Panc1 (cell line): ENCODE data around the gene TM4SF5. TPM values are rescaled to one million over a fixed set of nuclear protein-coding genes. Genes with fewer than 3 reads are reported as not detected.

Experiments
- ATAC-seq: fragments of 200-7000 bp; cut with Tn5 transposase; 2 replicates; pipeline ENCODE4 v1.9.1; 2020; ENCODE audit warnings: mild to moderate bottlenecking, moderate library complexity
- BruUV-seq: library from RNA; stranded (reverse); fragments of 400-500 nt; replicated peaks from 2 replicates; lab custom pipeline; 2021; lab: Mats Ljungman, UMichigan
- CTCF ChIA-PET: fragments of 300-600 bp; sonication (Branson Sonifier 250); formaldehyde crosslinking; loops from one replicate; lab custom pipeline; 2022; ENCODE audit warnings: antibody characterized with exemption; lab: Charles Lee
- POLR2A ChIA-PET: fragments of 300-600 bp; sonication (Branson Sonifier 250); formaldehyde crosslinking; loops from one replicate; lab custom pipeline; 2022; ENCODE audit warnings: antibody characterized with exemption; lab: Charles Lee
- DNase-seq: peaks from one replicate; pipeline ENCODE4 v3.0.0-alpha.2; 2010; ENCODE audit warnings: low read depth, low spot score
- H3K27ac ChIP-seq: 2 replicates; pipeline ENCODE4 v1.5.1; 2011; ENCODE audit warnings: mild to moderate bottlenecking, low read length, inconsistent platforms
- H3K27me3 ChIP-seq: fragments of 200-500 bp; sonication (Bioruptor generic); 2 replicates; pipeline ENCODE4 v1.6.0; 2014; ENCODE audit warnings: low read length, inconsistent platforms; ENCODE audit not compliant: control insufficient read depth, insufficient read depth
- H3K36me3 ChIP-seq: fragments of 200-500 bp; sonication (Bioruptor generic); 2 replicates; pipeline ENCODE4 v1.5.1; 2014; ENCODE audit warnings: inconsistent platforms, mild to moderate bottlenecking, low read length, moderate library complexity; ENCODE audit not compliant: control insufficient read depth, insufficient read depth
- H3K4me1 ChIP-seq: 2 replicates; pipeline ENCODE4 v1.5.1; 2011; ENCODE audit warnings: inconsistent platforms, mild to moderate bottlenecking, low read length, moderate library complexity; ENCODE audit not compliant: control insufficient read depth, insufficient read depth
- H3K4me3 ChIP-seq, 2 experiments: 2 replicates each; pipeline ENCODE4 v1.5.1; 2011 to 2012; ENCODE audit warnings: low read depth in 2 of 2, low read length in 2 of 2, mild to moderate bottlenecking in 2 of 2, inconsistent platforms in 1 of 2, moderate library complexity in 1 of 2
- H3K9me3 ChIP-seq: fragments of 200-500 bp; sonication (Bioruptor generic); 2 replicates; pipeline ENCODE4 v1.5.1; 2014; ENCODE audit warnings: low read depth, mild to moderate bottlenecking, inconsistent platforms, low read length, moderate library complexity; ENCODE audit not compliant: control insufficient read depth, insufficient read depth
- POLR2AphosphoS5 ChIP-seq: IDR thresholded peaks from 2 replicates; pipeline ENCODE4 v1.6.1; 2012; ENCODE audit warnings: mild to moderate bottlenecking, low read depth, low read length, moderate library complexity
- SIN3A ChIP-seq: IDR thresholded peaks from 2 replicates; pipeline ENCODE4 v1.6.1; 2012; ENCODE audit warnings: low read depth, mild to moderate bottlenecking, low read length, moderate library complexity, borderline replicate concordance; ENCODE audit not compliant: insufficient read depth
- TCF7L2 ChIP-seq: IDR thresholded peaks from 2 replicates; pipeline ENCODE4 v1.6.1; 2011; ENCODE audit warnings: mild to moderate bottlenecking, low read depth, low read length, inconsistent platforms
- in situ Hi-C: cut with HindIII; loops from 2 replicates; pipeline ENCODE4 v1.10.0; 2016; ENCODE audit warnings: low sequenced_read_pairs, low pct_unique_long_range_greater_than_20kb
- intact Hi-C: fragments of 100-400 bp; cut with micrococcal nuclease; formaldehyde crosslinking; loops from one replicate; pipeline ENCODE4 v1.10.0; 2022; ENCODE audit not compliant: unreplicated experiment
- total RNA-seq: library from RNA; stranded (reverse); gene quantifications from one replicate; pipeline ENCODE4 v1.2.1, GENCODE V29; 2021; ENCODE audit not compliant: unreplicated experiment
- TF ChIP-seq, protein P1 (sequence below): fragments of 450-650 bp; IDR thresholded peaks from 2 replicates; pipeline ENCODE4 v1.5.1; 2017; ENCODE audit warnings: mild to moderate bottlenecking
- TF ChIP-seq, protein P2 (sequence below), 2 experiments: IDR thresholded peaks; 2 replicates each; pipeline ENCODE4 v1.6.1; 2011 to 2012; ENCODE audit warnings: low read depth in 2 of 2, control low read depth in 1 of 2, low read length in 1 of 2, mild to moderate bottlenecking in 1 of 2, moderate library complexity in 1 of 2; ENCODE audit not compliant: insufficient read depth in 1 of 2

Gene TM4SF5
- total RNA-seq, 1 experiment from 2014 or later: not detected

GRCh38 chr17:4734857-4735475 is 36.7 kb upstream of the TM4SF5 start:
- intact Hi-C loops: no loop called here

GRCh38 chr17:4735876-4736651 is 35.6 kb upstream of the TM4SF5 start:
- ChIA-PET POLR2A (interaction anchor here (0.7 kb wide), 1 partner anchor 132 kb away, joined by 4 read pairs; no protein-coding TSS in a partner anchor), CTCF (no interaction called here)
- Histone ChIP-seq H3K9me3 (no peaks in the 10 kb centered on the region), H3K4me1 (no peaks in the 10 kb centered on the region), H3K27ac (no peak overlapping the region), H3K36me3 (no peaks in the 10 kb centered on the region), H3K4me3 (no peak overlapping the region), H3K27me3 (peaks cover 7% of the 10 kb centered on the region; the same call in 1 of the 2 replicates)
- in situ Hi-C loops: no loop called here
- intact Hi-C loops: no loop called here
- BruUV-seq: no TSS peak
- ATAC-seq (no peak), DNase-seq (no peak)
- TF ChIP-seq, protein P1, sequence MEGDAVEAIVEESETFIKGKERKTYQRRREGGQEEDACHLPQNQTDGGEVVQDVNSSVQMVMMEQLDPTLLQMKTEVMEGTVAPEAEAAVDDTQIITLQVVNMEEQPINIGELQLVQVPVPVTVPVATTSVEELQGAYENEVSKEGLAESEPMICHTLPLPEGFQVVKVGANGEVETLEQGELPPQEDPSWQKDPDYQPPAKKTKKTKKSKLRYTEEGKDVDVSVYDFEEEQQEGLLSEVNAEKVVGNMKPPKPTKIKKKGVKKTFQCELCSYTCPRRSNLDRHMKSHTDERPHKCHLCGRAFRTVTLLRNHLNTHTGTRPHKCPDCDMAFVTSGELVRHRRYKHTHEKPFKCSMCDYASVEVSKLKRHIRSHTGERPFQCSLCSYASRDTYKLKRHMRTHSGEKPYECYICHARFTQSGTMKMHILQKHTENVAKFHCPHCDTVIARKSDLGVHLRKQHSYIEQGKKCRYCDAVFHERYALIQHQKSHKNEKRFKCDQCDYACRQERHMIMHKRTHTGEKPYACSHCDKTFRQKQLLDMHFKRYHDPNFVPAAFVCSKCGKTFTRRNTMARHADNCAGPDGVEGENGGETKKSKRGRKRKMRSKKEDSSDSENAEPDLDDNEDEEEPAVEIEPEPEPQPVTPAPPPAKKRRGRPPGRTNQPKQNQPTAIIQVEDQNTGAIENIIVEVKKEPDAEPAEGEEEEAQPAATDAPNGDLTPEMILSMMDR: no peak
- TF ChIP-seq, protein P2, sequence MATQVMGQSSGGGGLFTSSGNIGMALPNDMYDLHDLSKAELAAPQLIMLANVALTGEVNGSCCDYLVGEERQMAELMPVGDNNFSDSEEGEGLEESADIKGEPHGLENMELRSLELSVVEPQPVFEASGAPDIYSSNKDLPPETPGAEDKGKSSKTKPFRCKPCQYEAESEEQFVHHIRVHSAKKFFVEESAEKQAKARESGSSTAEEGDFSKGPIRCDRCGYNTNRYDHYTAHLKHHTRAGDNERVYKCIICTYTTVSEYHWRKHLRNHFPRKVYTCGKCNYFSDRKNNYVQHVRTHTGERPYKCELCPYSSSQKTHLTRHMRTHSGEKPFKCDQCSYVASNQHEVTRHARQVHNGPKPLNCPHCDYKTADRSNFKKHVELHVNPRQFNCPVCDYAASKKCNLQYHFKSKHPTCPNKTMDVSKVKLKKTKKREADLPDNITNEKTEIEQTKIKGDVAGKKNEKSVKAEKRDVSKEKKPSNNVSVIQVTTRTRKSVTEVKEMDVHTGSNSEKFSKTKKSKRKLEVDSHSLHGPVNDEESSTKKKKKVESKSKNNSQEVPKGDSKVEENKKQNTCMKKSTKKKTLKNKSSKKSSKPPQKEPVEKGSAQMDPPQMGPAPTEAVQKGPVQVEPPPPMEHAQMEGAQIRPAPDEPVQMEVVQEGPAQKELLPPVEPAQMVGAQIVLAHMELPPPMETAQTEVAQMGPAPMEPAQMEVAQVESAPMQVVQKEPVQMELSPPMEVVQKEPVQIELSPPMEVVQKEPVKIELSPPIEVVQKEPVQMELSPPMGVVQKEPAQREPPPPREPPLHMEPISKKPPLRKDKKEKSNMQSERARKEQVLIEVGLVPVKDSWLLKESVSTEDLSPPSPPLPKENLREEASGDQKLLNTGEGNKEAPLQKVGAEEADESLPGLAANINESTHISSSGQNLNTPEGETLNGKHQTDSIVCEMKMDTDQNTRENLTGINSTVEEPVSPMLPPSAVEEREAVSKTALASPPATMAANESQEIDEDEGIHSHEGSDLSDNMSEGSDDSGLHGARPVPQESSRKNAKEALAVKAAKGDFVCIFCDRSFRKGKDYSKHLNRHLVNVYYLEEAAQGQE (IDR thresholded peaks at IDR 0.05; ENCODE audit: insufficient read depth in 1 of 2, low read depth in 2 of 2, low read length in 1 of 2): no peak
- TF ChIP-seq POLR2AphosphoS5: no peak
- no peak for TF ChIP-seq TCF7L2
- no peak for TF ChIP-seq SIN3A

More at GRCh38 chr17:4734857-4735475, 36.7 kb upstream of the TM4SF5 start:
- H3K9me3 ChIP-seq: no peaks in the 10 kb centered on the region
- no peaks in the 10 kb centered on the region; the same call in 1 of the 2 replicates for H3K4me1 ChIP-seq
- in situ Hi-C loops: no loop called here
- ATAC-seq (no peak), DNase-seq (no peak)
- BruUV-seq: no TSS peak
- H3K27me3 ChIP-seq: peaks cover 4% of the 10 kb centered on the region; the same call in 1 of the 2 replicates
- TF ChIP-seq, protein P2 (IDR thresholded peaks at IDR 0.05; ENCODE audit: insufficient read depth in 1 of 2, low read depth in 2 of 2, low read length in 1 of 2): no peak
- TF ChIP-seq TCF7L2 (no peak), POLR2AphosphoS5 (no peak)
- TF ChIP-seq, protein P1: no peak
- H3K27ac ChIP-seq: no peak overlapping the region
- ChIA-PET CTCF (no interaction called here), POLR2A (interaction anchor here (0.7 kb wide), 1 partner anchor 133 kb away, joined by 4 read pairs; no protein-coding TSS in a partner anchor)
- no peaks in the 10 kb centered on the region for H3K36me3 ChIP-seq
- H3K4me3 ChIP-seq: no peak overlapping the region
